Testis (tissue), 3 donors: Measurements from ENCODE around the gene NEK9. TPM values are rescaled to one million over a fixed set of nuclear protein-coding genes. Genes with fewer than 3 reads are reported as not detected.

ENCODE experiments used
- DNase-seq: peaks from one replicate; pipeline ENCODE4 v3.0.0-alpha.2; 2019
- H3K27ac ChIP-seq, 2 donors: fragments of 200-600 bp; sonication (generic); one replicate each; pipeline ENCODE4 v1.5.1; 2019
- H3K27me3 ChIP-seq: fragments of 200-600 bp; sonication (generic); one replicate; pipeline ENCODE4 v1.5.1; 2019
- H3K36me3 ChIP-seq: fragments of 200-600 bp; sonication (generic); one replicate; pipeline ENCODE4 v1.5.1; 2017; ENCODE audit warnings: low read depth; ENCODE audit errors: missing control alignments
- H3K4me1 ChIP-seq: fragments of 200-600 bp; sonication (generic); one replicate; pipeline ENCODE4 v1.5.1; 2019
- H3K4me3 ChIP-seq, 2 donors: fragments of 200-600 bp; sonication (generic); one replicate each; pipeline ENCODE4 v1.5.1; 2017 to 2019
- H3K9me3 ChIP-seq: fragments of 200-600 bp; sonication (generic); one replicate; pipeline ENCODE4 v1.5.1; 2017
- CTCF ChIP-seq, 3 experiments: fragments of 450-650 bp in 2 of 3; fragments of 200-600 bp in 1 of 3; sonication (generic) in 1 of 3; IDR thresholded peaks; one replicate each; pipeline ENCODE4 v1.5.1; 2016 to 2019; ENCODE audit warnings: antibody characterized with exemption in 3 of 3, mild to moderate bottlenecking in 2 of 3, moderate library complexity in 1 of 3
- POLR2A ChIP-seq: fragments of 450-650 bp; IDR thresholded peaks from one replicate; pipeline ENCODE4 v1.6.1; 2017; ENCODE audit warnings: antibody characterized with exemption, mild to moderate bottlenecking, moderate library complexity
- WGBS, 2 donors: methylation state at CpG; one replicate each; pipeline ENCODE4 v1.1.5; 2018; 5-methylcytosine and 5-hydroxymethylcytosine counted together
- intact Hi-C: fragments of 100-400 bp; cut with DNase I; formaldehyde crosslinking; loops from one replicate; pipeline ENCODE4 v1.15.1; 2023; ENCODE audit warnings: low total_unique reads
- polyA plus RNA-seq: library from polyadenylated mRNA; stranded (reverse); fragments of 350-450 nt; fragmentation: Illumina TruSeq; extraction: RNeasy Lipid Tissue Mini Kit (QIAGEN cat#74804); gene quantifications from one replicate; pipeline ENCODE4 v1.2.3, GENCODE V29; 2014; ENCODE audit warnings: low read depth, low replicate concordance; ENCODE audit not compliant: insufficient read depth
- total RNA-seq, 2 donors: library from RNA; depleted of rRNA; stranded (reverse); fragments of >200 nt; gene quantifications; one replicate each; pipeline ENCODE4 v1.2.3, GENCODE V29; 2016

Gene NEK9
- total and polyA plus RNA-seq, 3 donors from 2014 or later: 86.6 to 125 (median 120) TPM

GRCh38 chr14:75107186-75107585 is 19.7 kb downstream of the NEK9 start:
- H3K9me3 ChIP-seq: no peaks in the 10 kb centered on the region
- no peak for TF ChIP-seq POLR2A
- no peak for TF ChIP-seq CTCF (IDR thresholded peaks at IDR 0.05)
- WGBS, 2 donors: 72 to 97% methylated on average over 3 of the region's 3 CpGs
- intact Hi-C loops: no loop called here
- DNase-seq: no peak
- H3K4me1 ChIP-seq: no peaks in the 10 kb centered on the region
- H3K27me3 ChIP-seq: no peaks in the 10 kb centered on the region
- H3K27ac ChIP-seq: no peak overlapping the region
- no peak overlapping the region for H3K4me3 ChIP-seq
- no peaks in the 10 kb centered on the region for H3K36me3 ChIP-seq

GRCh38 chr14:75101491-75101890 is 25.4 kb downstream of the NEK9 start:
- no peaks in the 10 kb centered on the region for H3K4me1 ChIP-seq
- H3K9me3 ChIP-seq: no peaks in the 10 kb centered on the region
- H3K4me3 ChIP-seq: no peak overlapping the region
- WGBS, 2 donors: 91 to 93% methylated on average over 4 of the region's 4 CpGs
- intact Hi-C loops: no loop called here
- no peaks in the 10 kb centered on the region for H3K36me3 ChIP-seq
- DNase-seq: no peak
- no peak for TF ChIP-seq CTCF (IDR thresholded peaks at IDR 0.05)
- TF ChIP-seq POLR2A: no peak
- H3K27ac ChIP-seq: no peak overlapping the region
- no peaks in the 10 kb centered on the region for H3K27me3 ChIP-seq

- intact Hi-C loops: no loop called here
- no peaks in the 10 kb centered on the region for H3K4me1 ChIP-seq
- H3K36me3 ChIP-seq: no peaks in the 10 kb centered on the region
- no peaks in the 10 kb centered on the region for H3K27me3 ChIP-seq
- TF ChIP-seq CTCF (IDR thresholded peaks at IDR 0.05): no peak
- TF ChIP-seq POLR2A: no peak
- WGBS, 2 donors: 57 to 60% methylated on average over 1 of the region's 1 CpG
- no peak for DNase-seq
- no peak overlapping the region for H3K27ac ChIP-seq
- H3K9me3 ChIP-seq: no peaks in the 10 kb centered on the region
- H3K4me3 ChIP-seq: no peak overlapping the region
Measured at GRCh38 chr14:75098682-75099081, 28.2 kb downstream of the NEK9 start.

- H3K4me3 ChIP-seq: no peak overlapping the region
- no peak for DNase-seq
- intact Hi-C loops: no loop called here
- H3K27me3 ChIP-seq: no peaks in the 10 kb centered on the region
- H3K4me1 ChIP-seq: no peaks in the 10 kb centered on the region
- no peaks in the 10 kb centered on the region for H3K9me3 ChIP-seq
- TF ChIP-seq CTCF (IDR thresholded peaks at IDR 0.05) (no peak), POLR2A (no peak)
- no peak overlapping the region for H3K27ac ChIP-seq
- H3K36me3 ChIP-seq: no peaks in the 10 kb centered on the region
Measured at GRCh38 chr14:75098212-75098611, 28.6 kb downstream of the NEK9 start.

DNA sequence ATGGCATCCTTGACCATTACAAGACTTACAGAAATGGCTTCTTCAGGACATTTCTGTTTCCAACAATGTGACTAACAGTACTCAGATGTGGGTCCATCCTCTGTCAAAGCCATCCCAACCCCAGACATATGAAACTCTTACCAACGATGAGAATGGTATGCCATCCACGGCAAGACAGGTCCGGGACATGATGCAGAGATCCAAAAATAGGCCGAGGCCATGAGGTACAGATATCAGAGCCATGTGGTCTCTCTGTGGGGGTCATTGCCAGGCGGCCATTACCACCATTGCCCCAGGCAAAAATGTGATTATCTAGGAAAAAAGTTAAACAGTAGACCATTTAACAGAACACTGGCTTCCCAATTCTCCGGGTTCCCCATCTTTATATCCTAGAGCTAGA is 29.9 kb downstream of the NEK9 start:
- intact Hi-C loops: no loop called here
- H3K4me1 ChIP-seq: no peaks in the 10 kb centered on the region
- H3K36me3 ChIP-seq: no peaks in the 10 kb centered on the region
- WGBS, 2 donors: 93 to 94% methylated on average over 5 to 6 of the region's 6 CpGs
- H3K27me3 ChIP-seq: no peaks in the 10 kb centered on the region
- no peak for DNase-seq
- no peak for TF ChIP-seq POLR2A
- TF ChIP-seq CTCF (IDR thresholded peaks at IDR 0.05): no peak
- no peak overlapping the region for H3K27ac ChIP-seq
- H3K9me3 ChIP-seq: no peaks in the 10 kb centered on the region
- no peak overlapping the region for H3K4me3 ChIP-seq
